KBM-7 (cell line): Measurements from ENCODE around the gene PIP4K2C.
"Not testable (repeated sequence)": the region's sequence is repeated elsewhere in the genome, so short reads cannot be mapped to it uniquely, and the experiment has no call there.

ENCODE experiments used
- DNase-seq: peaks from one replicate; pipeline ENCODE4 v3.0.0-alpha.2; 2015
- in situ Hi-C: fragments of 300-500 bp; cut with MboI; formaldehyde crosslinking; loops from 2 replicates; pipeline ENCODE4 v1.14.3; 2020; ENCODE audit warnings: low sequenced_read_pairs, low pct_unique_long_range_greater_than_20kb, mixed read lengths

The PIP4K2C gene

DNA sequence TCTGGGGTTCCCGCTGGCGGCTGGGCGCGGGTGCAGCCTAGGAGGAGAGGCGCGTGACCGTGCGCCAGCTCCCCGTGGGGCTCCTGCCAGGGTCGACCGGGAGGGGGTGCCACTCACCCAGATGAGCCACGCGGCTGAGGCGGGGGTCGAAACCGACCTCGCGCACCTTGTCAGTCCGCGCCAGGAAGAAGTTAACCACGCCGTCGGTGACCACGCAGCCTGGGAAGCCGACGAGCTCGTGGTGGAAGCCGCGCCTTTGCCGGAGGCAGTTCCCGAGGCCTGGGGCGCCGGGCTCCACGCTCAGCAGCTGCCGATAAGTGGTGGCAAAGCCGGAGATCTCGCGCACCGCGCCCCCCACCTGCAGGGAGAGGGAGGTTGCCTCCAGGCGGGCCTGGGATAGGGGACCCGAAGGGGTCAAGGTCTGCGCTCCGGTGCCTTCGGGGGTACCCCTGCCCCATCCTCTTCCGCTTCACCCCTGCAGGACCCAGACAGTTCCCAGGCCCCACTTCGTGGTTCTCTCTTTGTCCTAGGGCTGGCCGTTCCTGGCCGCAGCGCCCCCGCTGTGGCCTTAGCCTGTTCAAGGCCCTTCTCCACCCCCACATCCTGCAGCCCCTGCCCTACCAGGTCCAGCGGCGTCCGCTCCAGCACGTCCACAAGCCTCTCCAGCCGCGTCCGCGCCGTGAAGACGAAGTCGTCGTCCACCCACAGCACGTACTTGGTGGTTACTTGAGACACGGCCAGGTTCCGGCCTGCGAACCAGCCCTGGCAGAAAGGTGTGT, 36.7 kb downstream of the PIP4K2C start:
- no peak for DNase-seq
- in situ Hi-C loops: no loop called here

DNA sequence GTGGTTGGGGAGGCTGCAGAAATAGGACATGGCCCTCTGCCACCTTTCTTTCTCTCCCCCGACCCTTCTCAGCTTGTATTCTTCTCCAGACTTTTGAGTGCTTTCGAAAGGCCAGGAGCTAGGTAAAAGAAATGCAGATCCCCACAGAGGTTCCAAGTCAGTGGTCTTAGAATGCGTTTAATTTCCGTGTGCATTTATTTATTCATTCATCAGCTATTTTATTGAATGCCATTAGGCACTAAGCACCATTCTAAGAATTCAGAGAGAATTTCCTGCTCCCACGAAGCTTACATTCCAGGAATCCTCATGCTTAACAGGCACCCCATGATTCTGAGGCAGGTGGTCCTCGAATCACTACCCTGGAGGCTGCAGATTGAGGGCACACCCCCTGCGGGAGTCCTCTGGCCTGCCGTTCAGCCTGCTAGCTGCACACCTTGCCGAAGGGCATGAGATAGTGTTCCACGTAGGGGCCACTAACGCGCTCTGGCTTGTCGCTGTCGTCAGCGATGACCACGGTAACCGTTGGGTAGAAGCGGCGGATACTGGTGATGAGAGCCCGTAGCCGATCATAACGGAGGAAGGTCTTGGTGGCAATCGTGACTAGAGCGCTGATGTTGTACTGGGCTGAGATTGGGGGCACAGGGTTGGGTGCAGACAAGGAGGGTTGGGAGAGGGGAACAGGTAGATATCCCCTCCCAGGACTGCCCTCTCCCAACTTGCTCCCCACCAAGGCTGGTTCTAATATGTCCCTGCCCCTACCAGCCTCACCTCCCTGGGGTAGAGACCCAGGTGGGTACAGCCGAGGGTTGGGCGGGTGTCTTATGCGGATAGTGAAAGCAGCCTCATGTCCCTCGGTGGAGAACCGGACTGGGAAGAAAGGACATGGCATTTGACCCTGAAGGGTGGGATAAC, 37.5 kb downstream of the PIP4K2C start:
- no peak for DNase-seq
- in situ Hi-C loops: no loop called here

DNA sequence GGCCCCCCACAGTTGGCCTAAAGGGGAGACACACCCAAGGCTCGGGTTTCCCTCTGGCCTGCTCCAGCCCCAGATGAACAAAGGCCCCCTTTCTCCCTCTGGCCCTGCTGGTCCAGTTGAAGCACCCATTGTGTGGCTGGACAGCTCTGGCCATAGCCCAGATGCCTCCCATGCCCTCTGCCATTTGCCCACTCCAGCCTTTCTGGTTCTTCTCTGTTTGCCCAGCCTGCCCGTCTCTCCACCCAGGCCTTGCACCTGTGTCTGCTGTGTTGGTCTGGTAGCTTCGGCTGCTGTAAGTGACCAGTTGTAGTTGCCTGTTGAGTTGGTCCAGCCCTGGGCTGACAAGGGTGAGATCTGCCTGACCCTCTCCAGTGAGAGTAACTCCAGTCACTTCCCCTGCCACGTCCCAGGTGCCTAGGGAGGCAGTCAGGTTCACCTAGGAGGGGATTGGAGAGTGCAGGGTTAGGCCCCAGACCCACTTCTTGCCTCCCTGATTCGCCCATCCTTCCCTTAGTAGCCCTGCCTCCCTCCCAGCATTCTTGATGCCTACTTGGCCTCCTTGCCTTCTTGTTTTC, 39.0 kb downstream of the PIP4K2C start:
- in situ Hi-C loops: no loop called here
- DNase-seq: no peak

DNA sequence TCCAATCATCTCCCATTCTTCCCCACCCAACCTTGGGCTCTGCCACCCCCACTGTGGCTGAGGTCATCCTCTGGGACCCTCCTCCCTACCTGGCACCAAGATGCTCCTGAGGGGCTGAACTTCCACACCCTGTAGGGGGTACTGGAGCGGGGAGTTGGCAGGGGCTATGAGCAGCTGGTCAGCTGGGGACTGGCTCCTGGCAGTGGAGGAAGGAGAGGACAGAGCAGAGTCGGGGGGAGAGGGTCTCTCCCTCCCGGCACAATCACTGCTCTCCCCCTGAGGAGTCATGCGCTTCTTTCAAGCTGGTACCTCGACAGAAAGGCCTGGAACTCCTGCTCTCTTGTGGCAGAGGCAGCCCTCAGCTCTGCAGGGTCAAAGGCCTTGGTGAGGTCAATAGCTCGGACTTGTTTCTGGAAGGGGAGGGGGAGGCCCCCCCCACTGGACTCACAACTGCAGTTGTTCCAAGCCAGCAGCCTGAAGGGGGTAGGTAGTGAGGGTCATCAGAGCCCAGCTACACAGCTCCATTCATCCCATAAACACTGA, 40.0 kb downstream of the PIP4K2C start:
- in situ Hi-C loops: no loop called here
- no peak for DNase-seq

DNA sequence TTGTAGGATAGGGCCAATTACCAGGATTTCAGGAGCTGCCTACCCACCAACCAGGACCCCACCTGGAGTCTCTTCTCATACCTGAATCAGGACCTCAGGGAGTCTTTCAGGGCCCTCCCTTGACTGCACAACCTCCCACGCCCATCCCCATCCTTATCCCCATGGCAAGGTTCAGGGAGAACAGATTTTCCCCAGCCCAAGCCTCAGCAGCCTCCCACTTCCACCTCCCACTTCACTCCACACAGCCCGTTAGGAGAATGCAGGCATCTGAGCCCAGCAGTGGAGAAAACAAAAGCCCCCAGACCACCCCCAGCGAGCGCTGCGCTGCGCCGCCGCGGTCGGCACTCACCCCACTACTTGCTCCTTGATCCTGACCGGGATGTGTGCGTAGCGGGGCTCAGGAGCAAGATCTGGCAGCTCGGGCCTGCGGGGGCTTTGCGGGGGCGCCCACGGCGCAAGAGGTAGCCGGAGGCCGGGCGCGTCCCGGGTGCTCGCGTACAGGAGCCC, 40.6 kb downstream of the PIP4K2C start:
- in situ Hi-C loops: no loop called here
- no peak for DNase-seq

DNA sequence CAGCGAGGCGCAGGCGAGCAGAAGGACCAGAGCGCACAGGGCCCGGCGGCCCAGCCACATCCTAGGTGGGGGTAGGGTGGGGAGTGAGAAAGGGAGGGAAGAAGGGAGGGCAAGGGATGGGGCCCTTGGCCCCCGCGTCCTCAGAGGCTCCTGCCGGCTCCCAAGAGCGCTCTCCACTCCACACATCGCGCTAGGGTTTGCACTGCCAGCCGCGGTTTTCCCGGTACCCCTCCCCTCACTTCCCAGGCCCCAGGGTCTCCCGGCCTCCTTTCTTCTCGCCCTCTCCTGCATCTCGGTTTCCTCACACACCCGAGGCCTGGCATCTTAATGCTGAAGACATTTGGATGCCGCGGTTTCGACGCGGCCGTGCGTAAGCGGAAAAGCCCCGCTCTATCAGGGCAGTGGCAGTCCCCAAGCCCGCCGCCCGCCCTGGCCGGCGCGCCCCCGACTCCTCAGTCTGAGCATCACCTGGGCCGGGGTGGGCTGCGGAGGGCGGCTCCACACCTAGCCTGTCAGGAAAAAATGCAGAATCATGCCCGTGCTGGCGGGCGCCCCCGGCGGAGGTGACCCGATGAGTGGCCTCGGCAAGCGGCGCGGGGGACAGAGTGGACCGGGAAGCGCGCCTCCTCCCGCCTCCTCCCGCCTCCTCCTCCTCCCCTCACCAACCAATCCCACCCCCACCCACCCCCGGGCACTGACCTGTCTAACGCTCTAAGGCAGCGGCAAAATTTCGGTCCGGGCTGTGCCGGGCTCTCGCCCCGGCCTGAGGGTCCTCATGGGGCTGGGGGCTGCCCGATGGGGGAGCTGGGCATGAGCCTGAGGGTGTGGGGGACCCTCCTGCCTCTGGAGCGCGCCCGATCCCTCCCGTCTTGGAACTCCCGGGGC, 41.3 kb downstream of the PIP4K2C start:
- in situ Hi-C loops: no loop called here
- DNase-seq: peak; percentile 21

DNA sequence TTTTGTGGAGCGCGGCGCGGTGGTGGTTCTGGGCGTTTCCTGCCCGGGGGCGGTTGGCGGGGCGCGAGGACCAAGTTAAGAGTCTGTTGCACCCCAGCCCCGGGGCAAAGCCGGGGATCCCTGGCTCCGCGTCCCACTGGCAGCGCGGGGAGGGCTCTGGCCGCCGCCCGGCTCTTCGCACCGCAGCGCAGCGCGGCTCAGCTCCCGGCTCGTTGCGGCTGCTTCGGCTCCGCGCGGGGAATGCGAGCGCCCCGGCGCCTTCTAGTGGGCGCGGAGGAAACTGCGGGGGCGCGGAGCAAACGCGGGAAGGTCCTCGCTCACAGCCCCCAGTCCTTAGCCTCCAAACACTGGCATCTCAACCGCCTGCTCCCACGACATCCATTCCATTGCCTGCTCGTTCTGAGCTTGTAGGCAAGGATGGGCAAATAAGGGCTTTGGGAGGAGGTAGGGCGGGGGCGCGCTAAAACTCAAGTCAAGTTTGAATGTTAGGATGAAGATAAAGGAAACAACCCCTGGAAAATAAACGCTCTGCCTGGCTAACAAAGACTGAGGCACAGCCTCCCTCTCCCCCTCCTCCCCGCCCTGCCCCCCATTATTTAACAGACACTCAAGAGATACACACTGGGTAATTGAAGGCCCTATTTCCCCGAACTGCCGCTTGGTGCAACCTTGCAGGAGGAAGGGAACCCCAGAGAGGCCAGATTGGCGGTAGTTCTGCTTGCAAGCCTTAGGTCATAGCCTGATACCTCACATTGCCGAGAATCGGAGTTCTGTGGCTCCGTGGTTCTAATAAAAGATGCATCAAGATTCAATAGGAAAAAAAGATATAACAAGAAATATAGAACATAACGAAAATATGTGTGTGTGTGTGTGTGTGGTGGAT, 42.2 kb downstream of the PIP4K2C start, which contains the start of gene B4GALNT1:
TSS of gene B4GALNT1 (minus strand) at position 244 of the 883 bp plus-strand sequence. CDS start 1,069 bp downstream, outside the sequence.
- DNase-seq: peak; percentile 88
- in situ Hi-C loops: no loop called here

DNA sequence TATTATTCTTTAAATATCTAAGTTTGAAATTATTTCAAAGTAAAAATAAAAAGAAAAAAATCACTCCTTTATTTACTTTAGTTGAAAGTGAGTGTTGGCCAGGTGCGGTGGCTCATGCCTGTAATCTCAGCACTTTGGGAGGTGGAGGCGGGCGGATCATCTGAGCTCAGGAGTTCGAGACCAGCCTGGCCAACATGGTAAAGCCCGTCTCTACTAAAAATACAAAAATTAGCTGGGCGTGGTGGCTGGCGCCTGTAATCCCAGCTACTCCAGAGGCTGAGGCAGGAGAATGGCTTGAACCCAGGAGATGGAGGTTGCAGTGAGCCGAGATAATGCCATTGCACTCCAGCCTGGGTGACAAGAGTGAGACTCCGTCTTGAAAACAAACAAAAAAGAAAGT, 45.7 kb downstream of the PIP4K2C start:
- in situ Hi-C loops, DNase-seq: not testable (repeated sequence)

DNA sequence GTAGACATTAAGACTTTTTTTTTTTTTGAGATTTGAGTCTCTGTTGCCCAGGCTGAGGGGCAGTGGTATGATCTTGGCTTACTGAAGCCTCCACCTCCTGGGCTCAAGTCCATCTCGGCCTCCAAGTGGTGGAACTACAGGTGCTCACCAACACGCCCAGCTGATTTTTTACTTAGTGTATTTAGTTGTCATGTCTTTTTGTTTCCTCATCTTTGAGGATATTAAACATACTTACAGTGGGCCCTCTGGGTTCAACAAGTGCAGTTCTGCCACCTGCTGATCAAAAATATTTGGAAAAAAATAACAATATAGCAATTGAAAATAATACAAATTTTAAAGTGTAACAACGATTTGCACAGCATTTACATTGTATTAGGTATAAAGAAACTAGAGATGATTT, 46.4 kb downstream of the PIP4K2C start:
- peak; percentile 28 for DNase-seq
- in situ Hi-C loops: no loop called here

DNA sequence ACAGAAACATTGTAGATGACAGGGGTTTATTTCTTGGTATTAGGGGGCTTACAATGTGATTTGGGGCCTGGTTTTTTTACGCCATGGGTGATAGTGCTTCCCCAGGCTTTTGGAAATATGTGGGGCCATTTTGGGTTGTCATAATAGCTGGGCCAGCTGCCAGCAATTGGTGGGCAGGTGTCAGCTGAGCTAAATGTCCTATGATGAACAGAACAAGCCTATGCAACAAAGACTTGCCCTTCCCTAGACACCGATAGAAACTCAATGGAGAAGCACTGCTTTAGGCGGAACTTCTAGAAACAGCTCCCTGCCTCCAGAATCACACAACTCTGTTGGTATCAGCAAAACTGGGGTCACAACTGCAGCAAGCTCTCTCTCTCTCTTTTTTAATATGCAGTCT, 47.1 kb downstream of the PIP4K2C start:
- no peak for DNase-seq
- in situ Hi-C loops: no loop called here

DNA sequence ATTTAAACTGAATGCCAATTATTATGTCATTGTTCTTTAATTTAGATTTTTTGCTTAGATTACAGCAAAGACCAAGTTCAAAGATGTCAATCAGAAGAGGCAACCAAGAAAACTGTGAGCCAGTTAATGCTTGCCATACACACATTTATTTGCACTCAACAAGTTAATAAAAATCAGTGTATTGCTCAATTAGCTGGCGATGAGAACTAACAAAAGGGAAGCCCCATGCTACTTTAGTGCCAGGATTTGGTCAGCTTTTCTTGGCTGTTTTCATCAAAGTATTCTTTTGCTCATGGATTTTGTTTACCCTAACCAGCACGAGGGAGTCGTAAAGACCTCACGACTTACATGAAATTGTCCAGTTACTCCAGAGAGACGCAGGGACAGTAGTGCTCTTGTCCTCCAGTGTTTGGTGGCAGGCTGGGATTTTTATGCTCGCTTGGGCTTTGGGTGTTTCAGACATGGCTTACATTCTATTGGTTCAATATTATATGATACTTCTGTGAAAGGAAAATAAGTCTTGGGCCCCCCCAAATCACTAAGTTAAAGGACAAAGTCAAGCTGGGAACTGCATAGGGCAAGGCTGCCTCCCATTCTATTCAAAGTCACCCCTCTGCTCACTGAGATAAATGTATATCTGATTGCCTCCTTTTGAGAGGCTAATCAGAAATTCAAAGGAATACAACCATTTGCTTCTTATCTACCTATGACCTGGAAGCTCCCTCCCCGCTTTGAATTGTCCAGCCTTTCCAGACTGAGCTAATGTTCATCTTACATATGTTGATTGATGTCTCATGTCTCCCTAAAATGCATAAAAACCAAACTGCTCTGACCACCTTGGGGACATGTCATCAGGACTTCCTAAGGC, 49.4 kb downstream of the PIP4K2C start:
- DNase-seq: no peak
- in situ Hi-C loops: no loop called here

DNA sequence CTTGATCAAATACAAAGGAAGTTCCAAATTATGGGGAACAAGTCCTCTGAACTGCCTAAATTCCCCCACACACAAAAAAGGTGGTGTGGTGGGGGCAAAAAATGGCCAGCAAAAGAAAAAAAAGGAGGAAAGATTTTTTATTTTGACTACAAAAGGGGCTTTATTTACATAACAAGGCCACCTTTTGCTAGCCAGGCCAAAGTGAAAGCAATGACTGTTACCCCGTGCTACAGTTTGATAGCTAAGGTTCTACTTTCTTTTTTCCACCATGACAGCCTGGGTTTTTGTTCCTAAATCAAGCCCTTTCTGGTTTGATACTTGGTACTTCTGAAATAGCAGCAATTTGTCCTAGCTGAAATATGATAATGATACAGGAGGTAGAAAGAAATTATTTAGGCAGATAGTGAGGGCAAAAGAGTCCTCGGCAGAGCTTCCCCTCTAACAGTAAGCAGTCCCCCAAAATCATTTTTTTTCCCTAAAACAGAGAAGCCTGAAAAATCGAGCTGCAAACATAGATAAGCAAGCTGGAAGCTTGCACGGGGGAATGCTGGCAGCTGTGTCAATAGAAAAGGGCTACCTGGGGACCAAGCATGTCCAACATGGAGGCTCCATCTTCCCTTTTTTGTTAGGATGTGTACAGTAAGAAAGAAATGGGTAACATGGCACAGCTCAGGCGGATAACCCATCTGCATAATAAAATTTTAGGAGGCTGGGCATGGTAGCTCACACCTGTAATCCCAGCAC, 50.9 kb downstream of the PIP4K2C start:
- no peak for DNase-seq
- in situ Hi-C loops: no loop called here

DNA sequence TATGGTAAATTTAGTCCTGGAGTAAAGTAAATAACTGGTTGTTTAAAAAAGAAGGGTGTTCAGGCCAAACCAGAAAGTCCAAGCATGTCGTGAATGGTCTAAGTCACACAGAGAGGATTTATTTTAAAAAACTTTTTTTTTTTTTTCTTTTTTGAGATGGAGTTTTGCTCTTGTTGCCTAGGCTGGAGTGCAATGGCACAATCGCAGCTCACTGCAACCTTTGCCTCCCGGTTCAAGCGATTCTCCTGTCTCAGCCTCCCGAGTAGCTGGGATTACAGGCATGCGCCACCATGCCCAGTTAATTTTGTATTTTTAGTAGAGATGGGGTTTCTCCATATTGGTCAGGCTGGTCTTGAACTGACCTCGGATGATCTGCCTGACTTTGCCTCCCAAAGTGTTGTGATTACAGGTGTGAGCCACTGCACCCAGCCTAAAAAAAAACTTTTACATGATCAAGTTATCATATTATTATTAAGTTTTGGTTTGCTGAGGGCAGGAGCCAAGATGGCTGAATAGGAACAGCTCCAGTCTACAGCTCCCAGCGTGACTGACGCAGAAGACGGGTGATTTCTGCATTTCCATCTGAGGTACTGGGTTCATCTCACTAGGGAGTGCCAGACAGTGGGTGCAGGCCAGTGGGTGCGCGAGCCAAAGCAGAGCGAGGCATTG, 55.1 kb downstream of the PIP4K2C start:
- in situ Hi-C loops: not testable (repeated sequence)
- peak; percentile 50 for DNase-seq

DNA sequence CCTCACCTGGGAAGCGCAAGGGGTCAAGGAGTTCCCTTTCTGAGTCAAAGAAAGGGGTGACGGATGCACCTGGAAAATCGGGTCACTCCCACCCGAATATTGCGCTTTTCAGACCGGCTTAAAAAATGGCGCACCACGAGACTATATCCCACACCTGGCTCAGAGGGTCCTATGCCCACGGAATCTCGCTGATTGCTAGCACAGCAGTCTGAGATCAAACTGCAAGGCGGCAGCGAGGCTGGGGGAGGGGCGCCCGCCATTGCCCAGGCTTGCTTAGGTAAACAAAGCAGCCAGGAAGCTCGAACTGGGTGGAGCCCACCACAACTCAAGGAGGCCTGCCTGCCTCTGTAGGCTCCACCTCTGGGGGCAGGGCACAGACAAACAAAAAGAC, 55.7 kb downstream of the PIP4K2C start:
- in situ Hi-C loops, DNase-seq: not testable (repeated sequence)
